Keratinocyte (primary cell): ENCODE data around the gene PEMT. TPM values are rescaled to one million over a fixed set of nuclear protein-coding genes. Genes with fewer than 3 reads are reported as not detected.
A peak's percentile ranks its signal among the peaks of the same experiment; 100 is the strongest.
"Not testable (repeated sequence)": the region's sequence is repeated elsewhere in the genome, so short reads cannot be mapped to it uniquely, and the experiment has no call there.

ENCODE experiments used
- DNase-seq: peaks from one replicate; pipeline ENCODE4 v3.0.0-alpha.2; 2011; ENCODE audit warnings: low read depth, missing footprints, low spot score
- FAIRE-seq: peaks from 2 replicates; lab custom pipeline; 2011; peaks lifted over from hg19 to GRCh38; lab: Jason Lieb, UNC
- H2AFZ ChIP-seq: 2 replicates; pipeline ENCODE4 v1.6.0; 2012; ENCODE audit warnings: low read length, control low read depth, inconsistent platforms; ENCODE audit not compliant: control insufficient read depth
- H3K27ac ChIP-seq: 2 replicates; pipeline ENCODE4 v1.5.1; 2011; ENCODE audit warnings: low read length; ENCODE audit not compliant: control insufficient read depth, insufficient read depth
- H3K27me3 ChIP-seq: 3 replicates; pipeline ENCODE4 v1.6.0; 2011; ENCODE audit warnings: low read length; ENCODE audit not compliant: control insufficient read depth, insufficient read depth; ENCODE audit errors: extremely low read depth
- H3K36me3 ChIP-seq, 2 experiments: 2 replicates in 1 of 2; 3 replicates in 1 of 2; pipeline ENCODE4 v1.5.1; 2011; ENCODE audit warnings: low read length in 2 of 2, mild to moderate bottlenecking in 1 of 2; ENCODE audit not compliant: control insufficient read depth in 2 of 2, insufficient read depth in 2 of 2; ENCODE audit errors: extremely low read depth in 1 of 2
- H3K4me1 ChIP-seq: 3 replicates; pipeline ENCODE4 v1.5.1; 2011; ENCODE audit warnings: low read length; ENCODE audit not compliant: control insufficient read depth, insufficient read depth; ENCODE audit errors: extremely low read depth
- H3K4me2 ChIP-seq: 3 replicates; pipeline ENCODE4 v1.6.0; 2011; ENCODE audit warnings: low read depth, low read length; ENCODE audit not compliant: control insufficient read depth, insufficient read depth; ENCODE audit errors: extremely low read depth
- H3K4me3 ChIP-seq, 3 experiments: fragments of 200-600 bp in 1 of 3; sonication (generic) in 1 of 3; 2 replicates in 2 of 3; 3 replicates in 1 of 3; pipeline ENCODE4 v1.5.1; 2011 to 2016; ENCODE audit warnings: low read length in 3 of 3, mild to moderate bottlenecking in 3 of 3, control low read depth in 2 of 3, inconsistent platforms in 1 of 3, low read depth in 1 of 3, mixed read lengths in 1 of 3, mixed run types in 1 of 3, moderate library complexity in 1 of 3; ENCODE audit not compliant: control insufficient read depth in 2 of 3, insufficient read depth in 2 of 3; ENCODE audit errors: extremely low read depth in 1 of 3
- H3K79me2 ChIP-seq: 2 replicates; pipeline ENCODE4 v1.6.0; 2012; ENCODE audit warnings: low read length; ENCODE audit not compliant: control insufficient read depth, insufficient read depth
- H3K9ac ChIP-seq: 3 replicates; pipeline ENCODE4 v1.6.0; 2011; ENCODE audit warnings: low read length; ENCODE audit not compliant: control insufficient read depth, insufficient read depth; ENCODE audit errors: extremely low read depth
- H3K9me1 ChIP-seq: 3 replicates; pipeline ENCODE4 v1.6.0; 2011; ENCODE audit warnings: low read length; ENCODE audit not compliant: control insufficient read depth, insufficient read depth; ENCODE audit errors: extremely low read depth
- H3K9me3 ChIP-seq: 2 replicates; pipeline ENCODE4 v1.5.1; 2012; ENCODE audit warnings: low read depth, low read length; ENCODE audit not compliant: control insufficient read depth
- H4K20me1 ChIP-seq: 3 replicates; pipeline ENCODE4 v1.6.0; 2011; ENCODE audit warnings: low read length; ENCODE audit not compliant: control insufficient read depth, insufficient read depth; ENCODE audit errors: extremely low read depth
- CTCF ChIP-seq, 3 experiments: IDR thresholded peaks in 1 of 3; conservative IDR thresholded peaks in 1 of 3; optimal IDR thresholded peaks in 1 of 3; 2 replicates in 2 of 3; 3 replicates in 1 of 3; pipeline versions ENCODE3 to v1.5.1; 2011; ENCODE audit warnings: low read length in 3 of 3, mild to moderate bottlenecking in 3 of 3, moderate library complexity in 2 of 3, control low read depth in 1 of 3, inconsistent platforms in 1 of 3; ENCODE audit not compliant: insufficient read depth in 2 of 3; ENCODE audit errors: extremely low read depth in 1 of 3
- EZH2 ChIP-seq: IDR thresholded peaks from one replicate; pipeline ENCODE4 v1.6.1; 2012; ENCODE audit warnings: inconsistent platforms, mild to moderate bottlenecking, low read length, moderate library complexity
- dilution Hi-C: fragments of 300-500 bp; cut with MboI; formaldehyde crosslinking; loops from one replicate; pipeline ENCODE4 v1.7.0; 2020; ENCODE audit warnings: low sequenced_read_pairs; ENCODE audit not compliant: extremely low pct_ligation_motif_present
- polyA plus RNA-seq, 5 experiments: library from polyadenylated mRNA; depleted of rRNA in 3 of 5; stranded (reverse) in 3 of 5; stranded (forward) in 1 of 5; unstranded in 1 of 5; fragments of >200 nt; gene quantifications; 1 replicate in 1 of 5; 2 replicates in 3 of 5; 3 replicates in 1 of 5; pipeline versions ENCODE4 v1.2.1 to v1.2.3, GENCODE V29; 2011 to 2012; ENCODE audit warnings: missing spikeins in 2 of 5, low read depth in 1 of 5, low replicate concordance in 1 of 5

PEMT gene
- polyA plus RNA-seq, 1 donor (not counting 4 experiments of a cell fraction or from before 2014, with no cell fraction given), result 17.7 TPM

- Histone ChIP-seq H3K4me3 (no peak overlapping the region), H3K79me2 (no peaks in the 10 kb centered on the region), H3K27ac (no peak overlapping the region), H3K4me2 (no peak overlapping the region), H4K20me1 (no peaks in the 10 kb centered on the region), H3K4me1 (peaks cover 8% of the 10 kb centered on the region), H3K9me1 (no peaks in the 10 kb centered on the region), H2AFZ (no peak overlapping the region), H3K9me3 (no peaks in the 10 kb centered on the region), H3K36me3 (no peaks in the 10 kb centered on the region), H3K9ac (no peak overlapping the region), H3K27me3 (peaks cover 4% of the 10 kb centered on the region)
- FAIRE-seq, result no peak
- dilution Hi-C loops, result no loop called here
- TF ChIP-seq CTCF (optimal IDR thresholded peaks at IDR 0.05 in 1 of 3, IDR thresholded peaks at IDR 0.05 in 1 of 3, conservative IDR thresholded peaks at IDR 0.05 in 1 of 3; ENCODE audit: extremely low read depth in 1 of 3, insufficient read depth in 2 of 3, low read length in 3 of 3), result no peak
- TF ChIP-seq EZH2, result no peak
- no peak for DNase-seq
Measured at GRCh38 chr17:17635126-17635525, 43.6 kb upstream of the PEMT start.

- no peaks in the 10 kb centered on the region for H3K27me3 ChIP-seq
- TF ChIP-seq CTCF (optimal IDR thresholded peaks at IDR 0.05 in 1 of 3, IDR thresholded peaks at IDR 0.05 in 1 of 3, conservative IDR thresholded peaks at IDR 0.05 in 1 of 3; ENCODE audit: extremely low read depth in 1 of 3, insufficient read depth in 2 of 3, low read length in 3 of 3), result no peak
- TF ChIP-seq EZH2, result no peak
- no peaks in the 10 kb centered on the region for H4K20me1 ChIP-seq
- no peak overlapping the region for H3K9ac ChIP-seq
- H3K4me2 ChIP-seq, result peak overlapping the region; percentile 54
- H3K79me2 ChIP-seq, result no peaks in the 10 kb centered on the region
- no peaks in the 10 kb centered on the region for H3K9me3 ChIP-seq
- dilution Hi-C loops, result no loop called here
- H3K4me1 ChIP-seq, result peaks cover 8% of the 10 kb centered on the region
- no peak overlapping the region for H3K4me3 ChIP-seq
- H3K27ac ChIP-seq, result no peak overlapping the region
- H3K36me3 ChIP-seq, result no peaks in the 10 kb centered on the region
- peak overlapping the region; percentile 81 for H2AFZ ChIP-seq
- H3K9me1 ChIP-seq, result no peaks in the 10 kb centered on the region
- FAIRE-seq (no peak), DNase-seq (no peak)
Measured at GRCh38 chr17:17633310-17633709, 41.8 kb upstream of the PEMT start.

- DNase-seq, H3K36me3 ChIP-seq, H4K20me1 ChIP-seq, dilution Hi-C loops, H3K27ac ChIP-seq, H3K27me3 ChIP-seq, H3K79me2 ChIP-seq, H3K9me1 ChIP-seq, H3K4me1 ChIP-seq, H3K4me2 ChIP-seq, H2AFZ ChIP-seq, H3K9ac ChIP-seq, H3K9me3 ChIP-seq, FAIRE-seq, H3K4me3 ChIP-seq: not testable (repeated sequence)
Measured at GRCh38 chr17:17632690-17633089, 41.2 kb upstream of the PEMT start.
